ENCODE results near the gene ARSA. TPM values are rescaled to one million over a fixed set of nuclear protein-coding genes. Genes with fewer than 3 reads are reported as not detected.

The ARSA gene
- total RNA-seq, 4 donors from 2014 or later: 37.0 to 51.3 (median 42.2) TPM

DNA sequence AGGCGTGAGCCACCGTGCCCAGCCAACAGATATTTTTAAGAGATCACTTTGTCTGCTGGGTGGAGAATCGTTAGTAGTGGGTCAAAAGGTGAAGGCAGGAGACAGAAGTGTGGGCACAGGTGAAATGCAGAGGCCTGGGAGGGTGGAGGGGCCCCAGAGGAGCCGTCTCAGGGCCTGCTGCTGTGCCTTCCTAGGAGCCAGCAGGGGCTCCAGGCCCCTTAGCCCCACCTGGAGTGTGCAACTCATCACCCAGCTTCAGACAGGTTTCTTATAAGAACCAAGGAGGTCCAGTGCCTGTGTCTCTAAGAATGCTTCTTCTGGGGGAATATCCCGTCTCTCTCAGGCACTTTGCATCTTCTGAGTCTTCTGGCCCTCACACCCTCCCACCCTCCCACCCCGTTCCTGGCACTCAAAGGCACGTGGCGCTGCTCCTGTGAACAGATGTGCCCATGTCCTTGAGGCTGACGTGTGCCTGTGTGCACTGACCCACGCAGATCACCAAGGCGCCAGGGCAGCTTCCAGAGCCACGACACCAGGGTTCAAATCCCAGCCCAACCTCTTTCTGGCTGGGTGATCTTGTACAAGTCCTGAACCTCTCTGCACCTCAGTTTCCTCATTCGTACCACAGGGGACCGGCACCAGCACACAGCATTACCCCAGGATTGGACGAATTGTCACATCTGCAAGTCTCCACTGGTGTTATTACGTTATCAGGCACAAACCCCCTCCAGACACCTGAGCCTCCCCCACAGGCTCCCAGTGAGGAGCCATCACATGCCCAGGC lies 3.4 kb downstream of the ARSA start:
- H3K4me1 ChIP-seq: peaks cover 61% of the 10 kb centered on the region
- no peak overlapping the region for H3K4me3 ChIP-seq
- WGBS: 73% methylated on average over 15 of the region's 16 CpGs
- H3K27me3 ChIP-seq: no peaks in the 10 kb centered on the region
- H3K27ac ChIP-seq: no peak overlapping the region
- DNase-seq (ENCODE audit: low spot score in 2 of 2): peak in 1 of 2 donors; percentile 52
- peaks cover 12% of the 10 kb centered on the region for H3K36me3 ChIP-seq
- H3K9me3 ChIP-seq: no peaks in the 10 kb centered on the region
- TF ChIP-seq EP300 (IDR thresholded peaks at IDR 0.05) (no peak), POLR2AphosphoS5 (IDR thresholded peaks at IDR 0.05) (no peak), POLR2A (IDR thresholded peaks at IDR 0.05) (no peak)
- TF ChIP-seq, protein P1, sequence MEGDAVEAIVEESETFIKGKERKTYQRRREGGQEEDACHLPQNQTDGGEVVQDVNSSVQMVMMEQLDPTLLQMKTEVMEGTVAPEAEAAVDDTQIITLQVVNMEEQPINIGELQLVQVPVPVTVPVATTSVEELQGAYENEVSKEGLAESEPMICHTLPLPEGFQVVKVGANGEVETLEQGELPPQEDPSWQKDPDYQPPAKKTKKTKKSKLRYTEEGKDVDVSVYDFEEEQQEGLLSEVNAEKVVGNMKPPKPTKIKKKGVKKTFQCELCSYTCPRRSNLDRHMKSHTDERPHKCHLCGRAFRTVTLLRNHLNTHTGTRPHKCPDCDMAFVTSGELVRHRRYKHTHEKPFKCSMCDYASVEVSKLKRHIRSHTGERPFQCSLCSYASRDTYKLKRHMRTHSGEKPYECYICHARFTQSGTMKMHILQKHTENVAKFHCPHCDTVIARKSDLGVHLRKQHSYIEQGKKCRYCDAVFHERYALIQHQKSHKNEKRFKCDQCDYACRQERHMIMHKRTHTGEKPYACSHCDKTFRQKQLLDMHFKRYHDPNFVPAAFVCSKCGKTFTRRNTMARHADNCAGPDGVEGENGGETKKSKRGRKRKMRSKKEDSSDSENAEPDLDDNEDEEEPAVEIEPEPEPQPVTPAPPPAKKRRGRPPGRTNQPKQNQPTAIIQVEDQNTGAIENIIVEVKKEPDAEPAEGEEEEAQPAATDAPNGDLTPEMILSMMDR (IDR thresholded peaks at IDR 0.05): no peak

DNA sequence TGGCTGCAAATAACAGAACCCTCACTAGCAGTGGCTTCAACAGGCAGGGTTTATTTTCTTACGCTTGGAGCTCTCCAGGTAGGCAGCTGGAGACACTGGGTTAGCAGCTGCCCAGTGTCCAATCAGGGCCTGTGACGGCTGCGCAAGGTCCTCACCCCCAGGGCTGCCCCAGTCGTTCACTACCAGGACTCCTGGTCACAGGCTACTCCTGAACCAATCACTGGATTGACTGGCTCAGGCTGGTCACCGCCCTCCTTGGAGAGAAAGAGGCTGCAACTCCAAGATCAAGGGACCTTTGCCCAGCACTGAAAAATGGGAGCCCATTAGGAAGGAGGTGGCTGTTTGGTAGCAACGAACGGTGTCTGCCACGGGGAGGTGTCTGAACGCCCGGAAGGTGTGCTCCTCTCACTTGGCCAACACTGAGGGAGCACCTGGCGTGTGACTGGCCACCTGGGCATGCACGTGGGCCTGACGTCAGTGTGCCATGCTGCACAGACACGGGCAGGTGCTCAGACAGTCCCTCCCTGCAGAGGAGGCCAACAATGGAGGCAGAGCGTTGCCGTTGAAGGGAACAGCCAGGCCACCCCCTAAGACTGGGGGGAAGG lies 5.1 kb downstream of the ARSA start:
- DNase-seq (ENCODE audit: low spot score in 2 of 2): peak in 1 of 2 donors; percentile 66
- Histone ChIP-seq H3K27ac (peak overlapping the region; percentile 67), H3K36me3 (peaks cover 12% of the 10 kb centered on the region), H3K4me1 (peaks cover 52% of the 10 kb centered on the region), H3K4me3 (peak overlapping the region; percentile 38), H3K27me3 (no peaks in the 10 kb centered on the region), H3K9me3 (no peaks in the 10 kb centered on the region)
- 35% methylated on average over 6 of the region's 16 CpGs for WGBS
- no peak for TF ChIP-seq POLR2AphosphoS5 (IDR thresholded peaks at IDR 0.05)
- no peak for TF ChIP-seq EP300 (IDR thresholded peaks at IDR 0.05)
- TF ChIP-seq, protein P1 (IDR thresholded peaks at IDR 0.05): no peak
- no peak for TF ChIP-seq POLR2A (IDR thresholded peaks at IDR 0.05)

DNA sequence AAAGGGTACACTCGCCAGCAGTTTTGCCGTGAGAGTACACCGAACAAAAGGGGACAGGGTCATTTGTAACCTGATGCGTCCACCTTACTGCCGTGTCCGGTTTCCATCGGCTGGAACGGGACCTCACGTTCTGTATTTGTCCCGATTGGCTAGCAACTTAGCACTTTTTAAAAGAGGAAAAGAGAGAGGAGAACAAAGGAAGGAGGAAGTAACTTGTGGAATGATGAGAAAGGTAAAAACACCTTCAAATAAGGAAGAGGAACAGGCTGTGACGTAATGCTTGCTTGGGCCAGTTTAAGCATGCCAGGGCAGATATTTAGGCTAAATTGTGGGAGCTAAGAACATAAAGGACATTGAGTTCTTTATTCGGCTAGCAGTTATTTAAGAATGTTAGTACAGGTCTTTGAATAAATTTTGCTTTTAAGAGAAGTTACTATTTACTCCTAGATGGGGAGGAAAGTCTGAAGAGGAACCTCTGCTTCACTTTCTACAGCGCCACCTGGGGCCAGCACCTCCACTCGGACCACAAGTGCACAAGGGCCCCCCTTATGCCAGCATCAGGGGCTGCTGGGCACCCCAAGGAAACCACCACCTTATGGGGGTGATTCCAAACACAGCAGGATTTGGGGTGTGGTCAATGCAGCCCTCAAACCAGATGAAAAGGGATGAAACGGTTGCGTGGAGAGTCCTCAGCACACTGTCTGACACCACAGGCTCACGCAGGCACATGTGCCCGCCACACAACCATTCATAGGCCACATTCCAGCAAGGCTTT lies 5.8 kb downstream of the ARSA start:
- WGBS: 18% methylated on average over 18 of the region's 18 CpGs
- peaks cover 46% of the 10 kb centered on the region for H3K4me1 ChIP-seq
- peak overlapping the region; percentile 67 for H3K27ac ChIP-seq
- H3K9me3 ChIP-seq: no peaks in the 10 kb centered on the region
- DNase-seq (ENCODE audit: low spot score in 2 of 2): peak in 1 of 2 donors; percentile 54
- peak overlapping the region; percentile 38 for H3K4me3 ChIP-seq
- peaks cover 12% of the 10 kb centered on the region for H3K36me3 ChIP-seq
- no peaks in the 10 kb centered on the region for H3K27me3 ChIP-seq
- TF ChIP-seq POLR2A (IDR thresholded peaks at IDR 0.05): no peak
- no peak for TF ChIP-seq POLR2AphosphoS5 (IDR thresholded peaks at IDR 0.05)
- TF ChIP-seq, protein P1 (IDR thresholded peaks at IDR 0.05): no peak
- no peak for TF ChIP-seq EP300 (IDR thresholded peaks at IDR 0.05)

DNA sequence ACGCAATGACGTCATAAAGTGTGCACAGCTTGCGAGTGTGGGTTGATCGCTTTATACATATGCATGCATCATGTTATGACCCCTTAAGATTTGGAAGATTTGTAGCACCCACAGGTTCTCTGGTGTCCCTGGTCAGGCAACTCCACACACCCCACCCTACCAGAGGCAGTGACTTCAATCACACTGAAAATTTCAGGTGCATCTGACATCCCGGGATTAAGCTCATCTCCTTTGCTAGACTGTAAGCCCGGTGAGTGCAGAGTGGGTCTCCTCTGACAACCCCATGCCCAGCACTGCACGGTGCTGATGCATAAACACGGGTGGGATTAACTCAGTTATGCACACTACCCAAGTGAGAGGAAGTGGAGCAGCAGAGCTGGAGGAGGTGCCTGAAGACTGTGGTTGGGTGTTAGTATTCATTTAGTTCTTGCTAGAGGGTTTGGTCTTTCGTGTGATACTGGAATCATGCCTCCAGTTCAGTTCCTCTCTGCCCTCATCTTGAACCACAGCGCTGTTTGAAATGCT lies 6.5 kb downstream of the ARSA start:
- peak overlapping the region; percentile 38 for H3K4me3 ChIP-seq
- WGBS: 26% methylated on average over 10 of the region's 10 CpGs
- peaks cover 11% of the 10 kb centered on the region for H3K36me3 ChIP-seq
- H3K27me3 ChIP-seq: no peaks in the 10 kb centered on the region
- H3K4me1 ChIP-seq: peaks cover 39% of the 10 kb centered on the region
- H3K27ac ChIP-seq: peak overlapping the region; percentile 67
- TF ChIP-seq, protein P1 (IDR thresholded peaks at IDR 0.05): no peak
- TF ChIP-seq POLR2AphosphoS5 (IDR thresholded peaks at IDR 0.05) (no peak), POLR2A (IDR thresholded peaks at IDR 0.05) (no peak)
- H3K9me3 ChIP-seq: no peaks in the 10 kb centered on the region
- no peak for DNase-seq (ENCODE audit: low spot score in 2 of 2)
